Keratinocyte (primary cell): ENCODE results near the gene N4BP3. TPM values are rescaled to one million over a fixed set of nuclear protein-coding genes. Genes with fewer than 3 reads are reported as not detected.
A peak's percentile ranks its signal among the peaks of the same experiment; 100 is the strongest.

ENCODE experiments used
- DNase-seq: peaks from one replicate; pipeline ENCODE4 v3.0.0-alpha.2; 2011; ENCODE audit warnings: low read depth, missing footprints, low spot score
- FAIRE-seq: peaks from 2 replicates; lab custom pipeline; 2011; peaks lifted over from hg19 to GRCh38; lab: Jason Lieb, UNC
- H2AFZ ChIP-seq: 2 replicates; pipeline ENCODE4 v1.6.0; 2012; ENCODE audit warnings: low read length, control low read depth, inconsistent platforms; ENCODE audit not compliant: control insufficient read depth
- H3K27ac ChIP-seq: 2 replicates; pipeline ENCODE4 v1.5.1; 2011; ENCODE audit warnings: low read length; ENCODE audit not compliant: control insufficient read depth, insufficient read depth
- H3K27me3 ChIP-seq: 3 replicates; pipeline ENCODE4 v1.6.0; 2011; ENCODE audit warnings: low read length; ENCODE audit not compliant: control insufficient read depth, insufficient read depth; ENCODE audit errors: extremely low read depth
- H3K36me3 ChIP-seq, 2 experiments: 2 replicates in 1 of 2; 3 replicates in 1 of 2; pipeline ENCODE4 v1.5.1; 2011; ENCODE audit warnings: low read length in 2 of 2, mild to moderate bottlenecking in 1 of 2; ENCODE audit not compliant: control insufficient read depth in 2 of 2, insufficient read depth in 2 of 2; ENCODE audit errors: extremely low read depth in 1 of 2
- H3K4me1 ChIP-seq: 3 replicates; pipeline ENCODE4 v1.5.1; 2011; ENCODE audit warnings: low read length; ENCODE audit not compliant: control insufficient read depth, insufficient read depth; ENCODE audit errors: extremely low read depth
- H3K4me2 ChIP-seq: 3 replicates; pipeline ENCODE4 v1.6.0; 2011; ENCODE audit warnings: low read depth, low read length; ENCODE audit not compliant: control insufficient read depth, insufficient read depth; ENCODE audit errors: extremely low read depth
- H3K4me3 ChIP-seq, 3 experiments: fragments of 200-600 bp in 1 of 3; sonication (generic) in 1 of 3; 2 replicates in 2 of 3; 3 replicates in 1 of 3; pipeline ENCODE4 v1.5.1; 2011 to 2016; ENCODE audit warnings: low read length in 3 of 3, mild to moderate bottlenecking in 3 of 3, control low read depth in 2 of 3, inconsistent platforms in 1 of 3, low read depth in 1 of 3, mixed read lengths in 1 of 3, mixed run types in 1 of 3, moderate library complexity in 1 of 3; ENCODE audit not compliant: control insufficient read depth in 2 of 3, insufficient read depth in 2 of 3; ENCODE audit errors: extremely low read depth in 1 of 3
- H3K79me2 ChIP-seq: 2 replicates; pipeline ENCODE4 v1.6.0; 2012; ENCODE audit warnings: low read length; ENCODE audit not compliant: control insufficient read depth, insufficient read depth
- H3K9ac ChIP-seq: 3 replicates; pipeline ENCODE4 v1.6.0; 2011; ENCODE audit warnings: low read length; ENCODE audit not compliant: control insufficient read depth, insufficient read depth; ENCODE audit errors: extremely low read depth
- H3K9me1 ChIP-seq: 3 replicates; pipeline ENCODE4 v1.6.0; 2011; ENCODE audit warnings: low read length; ENCODE audit not compliant: control insufficient read depth, insufficient read depth; ENCODE audit errors: extremely low read depth
- H3K9me3 ChIP-seq: 2 replicates; pipeline ENCODE4 v1.5.1; 2012; ENCODE audit warnings: low read depth, low read length; ENCODE audit not compliant: control insufficient read depth
- H4K20me1 ChIP-seq: 3 replicates; pipeline ENCODE4 v1.6.0; 2011; ENCODE audit warnings: low read length; ENCODE audit not compliant: control insufficient read depth, insufficient read depth; ENCODE audit errors: extremely low read depth
- EZH2 ChIP-seq: IDR thresholded peaks from one replicate; pipeline ENCODE4 v1.6.1; 2012; ENCODE audit warnings: inconsistent platforms, mild to moderate bottlenecking, low read length, moderate library complexity
- dilution Hi-C: fragments of 300-500 bp; cut with MboI; formaldehyde crosslinking; loops from one replicate; pipeline ENCODE4 v1.7.0; 2020; ENCODE audit warnings: low sequenced_read_pairs; ENCODE audit not compliant: extremely low pct_ligation_motif_present
- polyA plus RNA-seq, 5 experiments: library from polyadenylated mRNA; depleted of rRNA in 3 of 5; stranded (reverse) in 3 of 5; stranded (forward) in 1 of 5; unstranded in 1 of 5; fragments of >200 nt; gene quantifications; 1 replicate in 1 of 5; 2 replicates in 3 of 5; 3 replicates in 1 of 5; pipeline versions ENCODE4 v1.2.1 to v1.2.3, GENCODE V29; 2011 to 2012; ENCODE audit warnings: missing spikeins in 2 of 5, low read depth in 1 of 5, low replicate concordance in 1 of 5
- TF ChIP-seq, protein P1 (sequence below), 3 experiments: IDR thresholded peaks in 1 of 3; conservative IDR thresholded peaks in 1 of 3; optimal IDR thresholded peaks in 1 of 3; 2 replicates in 2 of 3; 3 replicates in 1 of 3; pipeline versions ENCODE3 to v1.5.1; 2011; ENCODE audit warnings: low read length in 3 of 3, mild to moderate bottlenecking in 3 of 3, moderate library complexity in 2 of 3, control low read depth in 1 of 3, inconsistent platforms in 1 of 3; ENCODE audit not compliant: insufficient read depth in 2 of 3; ENCODE audit errors: extremely low read depth in 1 of 3

N4BP3 gene
- polyA plus RNA-seq, 1 donor (not counting 4 experiments of a cell fraction or from before 2014, with no cell fraction given), result 1.0 TPM

DNA sequence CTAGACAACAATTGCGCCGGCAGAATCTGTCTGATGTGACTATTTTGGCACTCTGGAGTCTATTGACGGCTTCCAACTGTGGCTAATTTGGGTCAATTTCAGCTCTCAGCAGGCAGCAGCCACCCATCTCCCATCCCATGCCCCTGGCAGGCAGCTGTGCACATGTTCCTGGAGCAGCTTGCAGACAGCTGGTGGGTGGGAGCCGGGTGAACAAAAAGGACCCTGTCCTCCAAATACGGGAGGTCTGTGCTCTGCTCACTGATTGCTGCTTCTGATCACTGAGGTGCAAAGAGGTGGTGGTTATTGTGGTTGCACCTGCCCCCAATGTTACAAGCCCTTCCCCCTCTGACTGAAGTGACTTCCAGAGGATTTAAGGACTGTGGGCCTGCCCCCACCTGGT, 45.0 kb upstream of the N4BP3 start:
- TF ChIP-seq, protein P1, sequence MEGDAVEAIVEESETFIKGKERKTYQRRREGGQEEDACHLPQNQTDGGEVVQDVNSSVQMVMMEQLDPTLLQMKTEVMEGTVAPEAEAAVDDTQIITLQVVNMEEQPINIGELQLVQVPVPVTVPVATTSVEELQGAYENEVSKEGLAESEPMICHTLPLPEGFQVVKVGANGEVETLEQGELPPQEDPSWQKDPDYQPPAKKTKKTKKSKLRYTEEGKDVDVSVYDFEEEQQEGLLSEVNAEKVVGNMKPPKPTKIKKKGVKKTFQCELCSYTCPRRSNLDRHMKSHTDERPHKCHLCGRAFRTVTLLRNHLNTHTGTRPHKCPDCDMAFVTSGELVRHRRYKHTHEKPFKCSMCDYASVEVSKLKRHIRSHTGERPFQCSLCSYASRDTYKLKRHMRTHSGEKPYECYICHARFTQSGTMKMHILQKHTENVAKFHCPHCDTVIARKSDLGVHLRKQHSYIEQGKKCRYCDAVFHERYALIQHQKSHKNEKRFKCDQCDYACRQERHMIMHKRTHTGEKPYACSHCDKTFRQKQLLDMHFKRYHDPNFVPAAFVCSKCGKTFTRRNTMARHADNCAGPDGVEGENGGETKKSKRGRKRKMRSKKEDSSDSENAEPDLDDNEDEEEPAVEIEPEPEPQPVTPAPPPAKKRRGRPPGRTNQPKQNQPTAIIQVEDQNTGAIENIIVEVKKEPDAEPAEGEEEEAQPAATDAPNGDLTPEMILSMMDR (optimal IDR thresholded peaks at IDR 0.05 in 1 of 3, IDR thresholded peaks at IDR 0.05 in 1 of 3, conservative IDR thresholded peaks at IDR 0.05 in 1 of 3; ENCODE audit: extremely low read depth in 1 of 3, insufficient read depth in 2 of 3, low read length in 3 of 3), result no peak
- TF ChIP-seq EZH2, result no peak

DNA sequence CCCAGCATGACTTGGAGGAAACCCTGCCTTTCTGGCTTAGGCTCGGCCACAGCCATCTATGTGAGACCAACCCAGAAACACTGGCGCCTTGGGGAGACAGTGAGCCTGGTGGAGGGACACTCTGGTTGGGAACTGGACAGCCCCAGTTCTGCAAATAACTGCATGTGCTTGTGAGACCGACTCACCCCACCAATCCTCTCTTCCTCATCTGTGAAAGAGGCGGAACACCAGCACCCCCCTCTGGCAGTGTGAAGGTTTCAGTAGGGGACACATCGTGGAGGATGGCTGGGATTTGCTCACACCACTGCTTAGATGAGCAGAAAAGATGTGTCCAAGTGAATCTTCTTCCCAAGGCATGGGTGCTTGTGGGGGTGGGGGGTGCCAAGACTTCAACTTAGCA, 43.4 kb upstream of the N4BP3 start:
- FAIRE-seq (no peak), DNase-seq (no peak)
- H3K36me3 ChIP-seq, result no peaks in the 10 kb centered on the region

More for the DNA sequence above, 45.0 kb upstream of the N4BP3 start:
- no peaks in the 10 kb centered on the region for H3K36me3 ChIP-seq
- no peak overlapping the region for H3K27ac ChIP-seq
- H3K4me2 ChIP-seq, result no peak overlapping the region
- H3K27me3 ChIP-seq, result peaks cover 7% of the 10 kb centered on the region
- no peaks in the 10 kb centered on the region for H4K20me1 ChIP-seq
- H3K79me2 ChIP-seq, result no peaks in the 10 kb centered on the region
- no peaks in the 10 kb centered on the region for H3K9me1 ChIP-seq
- FAIRE-seq (no peak), DNase-seq (no peak)
- no peak overlapping the region for H2AFZ ChIP-seq
- dilution Hi-C loops, result no loop called here
- no peaks in the 10 kb centered on the region for H3K4me1 ChIP-seq
- H3K4me3 ChIP-seq, result no peak overlapping the region
- H3K9me3 ChIP-seq, result no peaks in the 10 kb centered on the region
- H3K9ac ChIP-seq, result no peak overlapping the region

More for the DNA sequence above, 43.4 kb upstream of the N4BP3 start:
- TF ChIP-seq EZH2, result no peak
- TF ChIP-seq, protein P1 (optimal IDR thresholded peaks at IDR 0.05 in 1 of 3, IDR thresholded peaks at IDR 0.05 in 1 of 3, conservative IDR thresholded peaks at IDR 0.05 in 1 of 3; ENCODE audit: extremely low read depth in 1 of 3, insufficient read depth in 2 of 3, low read length in 3 of 3), result peak; percentile 37 to 67 (median 51)
- Histone ChIP-seq H3K27me3 (peaks cover 7% of the 10 kb centered on the region), H3K79me2 (no peaks in the 10 kb centered on the region), H3K9me1 (no peaks in the 10 kb centered on the region), H4K20me1 (no peaks in the 10 kb centered on the region), H2AFZ (no peak overlapping the region), H3K9me3 (no peaks in the 10 kb centered on the region), H3K4me1 (no peaks in the 10 kb centered on the region), H3K9ac (no peak overlapping the region), H3K4me2 (no peak overlapping the region), H3K4me3 (no peak overlapping the region), H3K27ac (no peak overlapping the region)
- dilution Hi-C loops, result no loop called here
